HG03432 (cell line): ENCODE data around the gene BSN.

Experiments
- ATAC-seq: cut with Tn5 transposase; IDR thresholded peaks from one replicate; pipeline ENCODE4 v1.9.1; 2021; ENCODE audit warnings: mild to moderate bottlenecking, moderate library complexity; ENCODE audit not compliant: unreplicated experiment

BSN gene

GRCh38 chr3:49628249-49628648 lies 74.0 kb downstream of the BSN start:
- ATAC-seq: no peak

DNA sequence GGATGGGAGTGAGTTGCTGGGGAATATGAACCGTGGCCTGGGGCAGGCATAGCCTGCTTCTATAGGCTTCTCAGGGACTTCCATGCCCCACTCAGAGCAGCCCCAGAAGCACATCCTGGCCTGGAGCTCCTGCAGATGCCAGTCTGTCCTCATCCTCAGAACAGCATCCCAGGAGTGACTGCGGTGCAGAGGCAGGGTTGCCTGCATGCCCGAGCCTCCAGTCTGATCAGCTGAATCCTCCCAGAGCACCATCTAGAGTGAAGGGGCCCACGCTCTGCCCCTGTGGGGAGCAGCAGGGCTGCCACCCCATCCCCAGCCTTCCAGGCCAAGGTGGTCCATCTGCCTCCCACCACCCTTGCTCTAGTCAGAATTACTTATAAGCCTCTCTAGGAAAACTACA lies 75.2 kb downstream of the BSN start:
- no peak for ATAC-seq

- no peak for ATAC-seq
These were observed 75.6 kb downstream of the BSN start for GRCh38 chr3:49629866-49630265.

DNA sequence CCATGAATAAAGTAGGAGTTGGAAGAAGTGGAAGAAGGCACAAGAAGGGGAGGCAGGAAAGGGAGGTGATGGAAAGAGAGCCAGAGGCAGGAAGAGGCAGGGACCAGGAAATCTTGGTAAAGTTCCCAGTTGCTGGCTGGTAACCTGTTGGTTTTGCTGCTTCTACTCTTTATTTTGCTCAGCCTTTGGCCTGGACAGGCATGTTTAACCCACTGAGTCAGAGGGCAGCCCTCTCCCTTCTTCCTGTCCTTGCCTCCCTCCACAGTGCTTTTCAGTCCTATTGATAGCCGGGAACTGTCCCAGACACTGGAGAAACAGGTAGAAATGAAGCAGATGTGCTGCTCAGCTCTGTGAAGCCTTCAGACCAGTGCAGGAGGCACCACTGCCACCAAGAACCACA lies 76.5 kb downstream of the BSN start:
- no peak for ATAC-seq

DNA sequence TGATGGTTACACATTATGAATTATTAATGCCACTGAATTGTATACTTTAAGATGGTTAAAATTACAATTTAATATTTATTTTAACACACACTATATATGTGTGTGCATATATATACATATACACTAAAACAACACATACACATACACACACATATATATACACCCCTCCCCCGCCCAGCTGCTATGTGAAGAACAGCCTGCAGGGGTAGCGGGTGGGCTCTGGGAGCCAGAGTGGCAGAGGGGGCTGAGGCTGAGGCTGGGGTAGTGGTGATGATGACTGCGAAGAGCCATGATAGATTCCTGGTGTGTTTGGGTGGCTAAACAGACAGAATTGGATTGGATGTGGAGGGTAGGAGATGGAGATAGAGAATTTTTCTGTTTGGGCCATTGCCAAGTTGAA lies 80.5 kb downstream of the BSN start:
- ATAC-seq: no peak

- ATAC-seq: no peak
These were observed 82.8 kb downstream of the BSN start for GRCh38 chr3:49636883-49637609.

GRCh38 chr3:49638445-49638844 lies 84.2 kb downstream of the BSN start:
- no peak for ATAC-seq

DNA sequence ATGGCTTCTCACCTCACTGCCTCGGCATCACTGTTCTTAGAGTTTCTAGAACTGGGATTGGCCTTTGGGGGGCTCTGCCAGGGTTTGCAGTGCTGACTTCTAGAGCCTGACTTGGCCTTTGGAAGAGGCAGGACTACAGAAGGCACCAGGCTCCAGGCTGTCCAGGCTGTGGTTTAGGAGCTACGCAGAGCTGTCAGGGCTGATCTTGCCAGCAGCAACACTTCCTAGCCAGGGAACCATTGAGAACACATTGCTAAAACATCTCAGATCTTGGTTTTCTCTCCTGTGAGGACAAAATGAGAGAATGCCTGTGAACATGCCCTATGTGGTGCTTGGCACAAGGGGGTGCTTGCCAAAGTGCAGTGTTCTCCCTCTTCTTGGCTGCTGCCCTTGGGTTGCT lies 85.3 kb downstream of the BSN start:
- ATAC-seq: no peak

DNA sequence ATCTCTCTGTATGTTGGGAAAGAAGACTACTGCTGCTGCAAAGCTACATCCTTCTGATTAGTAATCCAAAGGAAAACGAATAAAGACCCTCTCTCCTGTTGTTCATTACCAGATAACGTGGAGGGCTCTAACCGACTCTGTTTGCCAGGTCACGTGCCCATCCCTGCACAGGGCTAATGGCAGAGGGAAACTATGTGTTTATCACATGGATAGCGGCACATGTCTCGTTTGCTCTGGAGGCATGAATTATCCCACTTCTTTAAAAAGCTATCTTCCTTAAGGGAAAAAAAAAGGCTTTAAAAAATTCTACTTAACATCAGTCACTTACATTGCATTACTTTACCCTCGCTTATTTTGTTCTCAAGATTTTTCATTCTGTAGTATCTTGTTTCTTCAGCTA lies 87.0 kb downstream of the BSN start:
- ATAC-seq: no peak

- ATAC-seq: no peak
These were observed 87.8 kb downstream of the BSN start for GRCh38 chr3:49641921-49642707.

DNA sequence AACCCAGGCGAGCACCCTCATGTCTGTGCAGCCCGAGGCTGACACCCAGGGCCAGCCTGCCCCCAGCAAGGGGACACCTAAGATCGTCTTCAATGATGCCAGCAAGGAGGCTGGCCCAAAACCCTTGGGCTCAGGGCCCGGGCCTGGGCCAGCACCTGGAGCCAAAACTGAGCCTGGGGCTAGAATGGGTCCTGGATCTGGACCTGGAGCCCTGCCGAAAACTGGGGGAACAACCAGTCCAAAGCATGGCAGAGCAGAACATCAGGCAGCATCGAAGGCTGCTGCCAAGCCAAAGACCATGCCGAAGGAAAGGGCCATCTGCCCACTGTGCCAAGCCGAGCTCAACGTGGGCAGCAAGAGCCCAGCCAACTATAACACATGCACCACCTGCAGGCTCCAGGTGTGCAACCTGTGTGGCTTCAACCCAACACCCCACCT lies 88.5 kb downstream of the BSN start:
- ATAC-seq: no peak

DNA sequence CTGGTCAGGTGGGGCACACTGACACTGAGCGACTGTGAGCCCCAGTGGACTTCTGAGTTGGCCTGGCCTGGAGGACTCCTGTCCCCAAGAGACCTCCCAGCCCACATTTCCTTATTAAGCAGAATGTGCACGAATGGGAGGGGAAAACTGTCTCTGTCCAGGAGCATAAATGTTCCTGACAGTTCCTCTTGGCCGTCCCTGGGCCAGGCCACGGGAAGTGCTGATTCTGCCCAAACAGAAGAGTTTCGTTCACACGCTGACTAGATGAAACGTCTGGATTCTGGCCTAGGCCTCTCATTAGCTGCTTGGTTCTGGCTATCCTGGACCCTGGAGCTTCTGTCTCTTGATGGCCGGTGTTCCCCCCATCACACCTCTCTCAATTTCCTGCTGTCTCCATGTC lies 90.4 kb downstream of the BSN start:
- no peak for ATAC-seq

GRCh38 chr3:49646236-49646635 lies 92.0 kb downstream of the BSN start:
- ATAC-seq: no peak

DNA sequence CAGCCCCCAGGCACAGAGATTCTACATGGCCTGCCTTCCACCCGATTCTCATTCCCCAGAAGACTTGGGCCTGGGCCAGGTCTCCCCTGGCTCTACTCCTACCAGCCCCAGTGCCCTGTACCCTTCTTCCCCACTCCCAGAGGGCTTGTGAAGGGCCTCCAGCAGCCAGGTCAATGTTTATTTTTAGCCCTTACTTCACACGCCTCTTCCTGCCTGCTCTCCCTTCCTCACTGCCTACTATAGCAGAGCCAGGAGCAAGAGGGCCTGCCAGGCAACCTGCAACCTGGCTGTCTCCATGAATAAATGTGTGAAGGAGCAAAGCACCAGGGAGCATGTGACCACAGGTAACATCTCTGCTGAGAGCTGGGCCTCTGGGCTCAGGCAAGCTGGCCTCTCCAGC lies 93.5 kb downstream of the BSN start:
- ATAC-seq: no peak

DNA sequence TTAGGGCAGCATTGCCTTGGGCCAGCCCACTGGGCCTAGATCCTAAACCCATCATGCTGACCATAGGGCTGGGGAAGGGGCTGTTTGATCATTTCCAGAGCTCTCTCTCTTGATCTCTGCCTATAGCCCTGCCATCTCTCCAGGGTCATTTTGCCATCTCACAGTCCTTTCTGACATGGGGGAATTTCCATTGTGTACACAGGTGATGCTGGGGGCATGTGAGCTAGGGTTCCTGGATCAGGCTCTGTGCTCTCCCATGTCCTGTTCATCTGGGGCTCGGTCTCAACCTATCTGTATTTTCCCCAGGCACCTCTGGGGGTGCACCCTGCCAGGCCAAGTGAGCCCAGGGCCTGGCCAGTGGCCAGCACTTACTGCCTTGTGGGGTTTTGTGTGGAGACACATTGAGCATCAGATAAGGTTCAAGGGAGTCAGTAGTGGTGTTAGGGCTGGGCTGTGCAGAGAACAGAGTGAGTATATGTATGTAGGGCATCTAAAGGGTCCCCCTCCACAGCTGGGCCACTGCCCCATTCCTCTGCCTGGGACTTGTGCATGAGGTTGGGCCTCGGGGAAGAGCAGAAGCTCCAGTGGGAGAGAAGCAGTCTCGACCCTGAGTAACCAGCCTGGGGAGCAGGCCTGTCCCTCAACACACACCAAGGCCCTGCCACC lies 94.2 kb downstream of the BSN start:
- no peak for ATAC-seq

DNA sequence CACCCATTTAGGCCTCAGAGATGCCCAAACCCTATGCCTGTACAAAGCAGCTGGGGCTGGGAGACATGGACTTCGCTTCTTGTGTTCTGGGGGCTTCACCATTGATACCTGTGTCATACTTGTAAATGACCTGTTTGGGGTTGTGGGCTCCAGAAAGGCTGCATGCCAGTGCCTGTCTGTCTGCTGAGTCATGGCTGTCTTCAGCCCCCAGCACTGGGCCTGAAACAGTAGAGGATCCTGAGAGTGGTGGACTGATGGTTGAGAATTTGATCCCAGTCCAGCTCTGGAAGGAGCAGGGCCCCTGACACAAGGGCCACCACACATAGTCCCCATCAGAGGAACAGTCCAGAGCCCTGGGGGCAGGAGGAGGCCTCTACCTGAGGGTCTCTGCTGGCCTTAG lies 95.3 kb downstream of the BSN start:
- no peak for ATAC-seq

DNA sequence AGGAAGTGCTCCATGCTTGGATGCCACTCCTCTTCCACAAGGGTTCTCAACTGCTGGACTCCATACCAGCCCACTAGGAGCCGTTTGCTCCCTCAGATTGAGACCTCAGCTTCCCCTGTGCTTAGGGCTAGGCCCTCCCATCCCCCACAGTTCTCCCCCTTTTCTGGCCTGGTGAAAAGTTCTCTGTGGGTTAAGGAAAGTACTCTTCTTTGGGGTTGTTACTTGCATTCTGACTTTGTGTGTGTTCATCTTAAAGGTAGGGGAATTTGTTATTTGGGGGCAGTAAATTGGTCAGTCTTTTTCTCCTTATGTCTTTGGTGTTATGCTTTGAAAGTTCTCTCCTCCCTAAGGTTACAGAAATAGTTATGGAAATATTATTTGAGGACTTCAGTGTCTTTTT lies 95.9 kb downstream of the BSN start:
- ATAC-seq: no peak

- no peak for ATAC-seq
These were observed 96.4 kb downstream of the BSN start for GRCh38 chr3:49650637-49651036.

DNA sequence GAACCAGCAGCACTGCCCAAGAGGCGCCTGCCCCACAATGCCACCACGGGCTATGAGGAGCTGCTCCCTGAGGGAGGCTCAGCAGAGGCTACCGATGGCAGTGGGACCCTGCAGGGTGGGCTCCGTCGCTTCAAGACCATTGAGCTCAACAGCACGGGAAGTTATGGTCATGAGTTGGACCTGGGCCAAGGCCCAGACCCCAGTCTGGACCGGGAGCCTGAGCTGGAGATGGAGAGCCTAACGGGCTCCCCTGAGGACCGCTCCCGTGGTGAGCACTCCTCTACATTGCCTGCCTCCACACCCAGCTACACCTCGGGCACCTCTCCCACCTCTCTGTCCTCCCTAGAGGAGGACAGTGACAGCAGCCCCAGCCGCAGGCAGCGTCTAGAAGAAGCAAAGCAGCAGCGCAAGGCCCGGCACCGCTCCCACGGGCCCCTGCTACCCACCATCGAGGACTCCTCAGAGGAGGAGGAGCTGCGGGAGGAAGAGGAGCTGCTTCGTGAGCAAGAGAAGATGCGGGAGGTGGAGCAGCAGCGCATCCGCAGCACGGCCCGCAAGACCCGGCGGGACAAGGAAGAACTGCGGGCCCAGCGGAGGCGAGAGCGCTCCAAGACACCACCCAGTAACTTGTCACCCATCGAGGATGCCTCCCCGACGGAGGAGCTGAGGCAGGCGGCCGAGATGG lies 98.1 kb downstream of the BSN start:
- ATAC-seq: no peak

- ATAC-seq: no peak
These were observed 98.7 kb downstream of the BSN start for GRCh38 chr3:49652903-49653415.

DNA sequence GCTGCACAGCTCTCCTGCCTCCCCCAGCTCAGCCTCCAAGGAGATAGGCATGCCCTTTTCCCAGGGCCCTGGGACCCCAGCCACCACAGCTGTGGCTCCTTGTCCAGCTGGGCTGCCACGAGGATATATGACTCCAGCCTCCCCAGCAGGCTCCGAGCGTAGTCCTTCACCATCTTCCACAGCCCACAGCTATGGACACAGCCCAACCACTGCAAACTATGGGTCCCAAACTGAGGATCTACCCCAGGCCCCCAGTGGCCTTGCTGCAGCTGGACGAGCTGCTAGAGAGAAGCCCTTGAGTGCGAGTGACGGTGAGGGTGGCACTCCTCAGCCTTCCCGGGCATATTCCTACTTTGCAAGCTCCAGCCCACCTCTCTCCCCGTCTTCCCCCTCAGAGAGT lies 99.3 kb downstream of the BSN start:
- no peak for ATAC-seq
